HFFc6 (cell line): ENCODE results near the gene RPS6KL1. TPM values are rescaled to one million over a fixed set of nuclear protein-coding genes. Genes with fewer than 3 reads are reported as not detected.
A peak's percentile ranks its signal among the peaks of the same experiment; 100 is the strongest.

ENCODE experiments used
- DNase-seq: peaks from one replicate; pipeline ENCODE4 v3.0.0-alpha.2; 2018
- H3K27ac Mint-ChIP-seq: 2 replicates; pipeline ENCODE4 v1.8.0; 2020; ENCODE audit warnings: mild to moderate bottlenecking, mixed read lengths
- H3K27me3 Mint-ChIP-seq: 2 replicates; pipeline ENCODE4 v1.8.0; 2021; ENCODE audit warnings: mild to moderate bottlenecking, moderate library complexity, mixed read lengths; ENCODE audit not compliant: insufficient read depth
- H3K36me3 Mint-ChIP-seq: 2 replicates; pipeline ENCODE4 v1.8.0; 2021; ENCODE audit warnings: low read depth, mixed read lengths
- H3K4me1 Mint-ChIP-seq: 2 replicates; pipeline ENCODE4 v1.8.0; 2020; ENCODE audit warnings: low read depth, mixed read lengths
- H3K4me3 Mint-ChIP-seq: 2 replicates; pipeline ENCODE4 v1.8.0; 2020; ENCODE audit warnings: mild to moderate bottlenecking, moderate library complexity, mixed read lengths
- H3K9me3 Mint-ChIP-seq: 2 replicates; pipeline ENCODE4 v1.8.0; 2020; ENCODE audit warnings: mild to moderate bottlenecking, mixed read lengths
- CTCF ChIP-seq: fragments of 200-600 bp; sonication (generic); IDR thresholded peaks from 2 replicates; pipeline ENCODE4 v1.5.0; 2021; ENCODE audit warnings: antibody characterized with exemption, mild to moderate bottlenecking
- total RNA-seq, 6 experiments: library from RNA; stranded (reverse); fragmentation: NEBNext Ultra II Directional; extraction: Animal tissue kit (Norgen Biotek cat#: 25700); gene quantifications; 2 replicates in 1 of 6; 3 replicates in 5 of 6; pipeline ENCODE4 v1.2.3, GENCODE V29; 2021

The RPS6KL1 gene
- total RNA-seq, 6 experiments from 2014 or later, result 0.78 to 1.1 (median 1.0) TPM

GRCh38 chr14:74942181-74942580, 19.1 kb upstream of the RPS6KL1 start:
- DNase-seq, result no peak
- H3K4me1 Mint-ChIP-seq, result peaks cover 45% of the 10 kb centered on the region
- H3K27ac Mint-ChIP-seq, result peak overlapping the region; percentile 67
- no peak overlapping the region for H3K4me3 Mint-ChIP-seq
- H3K27me3 Mint-ChIP-seq, result no peaks in the 10 kb centered on the region; the same call in 1 of the 2 replicates
- H3K9me3 Mint-ChIP-seq, result no peaks in the 10 kb centered on the region
- H3K36me3 Mint-ChIP-seq, result no peaks in the 10 kb centered on the region
- TF ChIP-seq CTCF, result no peak

GRCh38 chr14:74941676-74942097, 18.6 kb upstream of the RPS6KL1 start:
- Mint-ChIP-seq H3K4me3 (no peak overlapping the region), H3K27me3 (no peaks in the 10 kb centered on the region; the same call in 1 of the 2 replicates), H3K9me3 (no peaks in the 10 kb centered on the region), H3K36me3 (no peaks in the 10 kb centered on the region), H3K4me1 (peaks cover 43% of the 10 kb centered on the region), H3K27ac (peak overlapping the region; percentile 67)
- DNase-seq, result peak; percentile 43
- TF ChIP-seq CTCF, result no peak

- H3K27me3 Mint-ChIP-seq, result no peaks in the 10 kb centered on the region
- peaks cover 37% of the 10 kb centered on the region for H3K4me1 Mint-ChIP-seq
- DNase-seq, result no peak
- H3K27ac Mint-ChIP-seq, result no peak overlapping the region
- H3K36me3 Mint-ChIP-seq, result no peaks in the 10 kb centered on the region
- no peak for TF ChIP-seq CTCF
- H3K9me3 Mint-ChIP-seq, result no peaks in the 10 kb centered on the region
- no peak overlapping the region for H3K4me3 Mint-ChIP-seq
These were observed 18.0 kb upstream of the RPS6KL1 start for GRCh38 chr14:74940956-74941565.

GRCh38 chr14:74938531-74939495, 15.8 kb upstream of the RPS6KL1 start:
- Mint-ChIP-seq H3K27ac (no peak overlapping the region; the same call in 1 of the 2 replicates), H3K9me3 (no peaks in the 10 kb centered on the region), H3K27me3 (no peaks in the 10 kb centered on the region; the same call in 1 of the 2 replicates), H3K36me3 (no peaks in the 10 kb centered on the region), H3K4me3 (no peak overlapping the region), H3K4me1 (peaks cover 36% of the 10 kb centered on the region)
- no peak for DNase-seq
- TF ChIP-seq CTCF, result no peak

GRCh38 chr14:74937171-74937570, 14.1 kb upstream of the RPS6KL1 start:
- no peaks in the 10 kb centered on the region for H3K36me3 Mint-ChIP-seq
- H3K9me3 Mint-ChIP-seq, result no peaks in the 10 kb centered on the region
- peaks cover 40% of the 10 kb centered on the region for H3K4me1 Mint-ChIP-seq
- peaks cover 6% of the 10 kb centered on the region for H3K27me3 Mint-ChIP-seq
- H3K27ac Mint-ChIP-seq, result no peak overlapping the region
- H3K4me3 Mint-ChIP-seq, result no peak overlapping the region
- DNase-seq, result no peak
- no peak for TF ChIP-seq CTCF
